ENCODE data around the gene COPS3. TPM values are rescaled to one million over a fixed set of nuclear protein-coding genes. Genes with fewer than 3 reads are reported as not detected.

Gene COPS3
- total RNA-seq (10 to 100 TPM; 52.2 to 65.7 (median 57.2) TPM), polyA plus RNA-seq (52.0 TPM)
- long read RNA-seq, donor 1, transcript COPS3-201 (12 exons, 1,641 nt) = major isoform, 90 of 113 reads
- long read RNA-seq, donor 1, partial matches to known transcripts = 2 of 113 reads
- long read RNA-seq, donor 1, other reads (novel, unspliced or antisense) = 19 of 113 reads
- long read RNA-seq, donor 2, transcript COPS3-201 (12 exons, 1,641 nt) = major isoform, 41 of 55 reads
- long read RNA-seq, donor 2, partial matches to known transcripts = 1 of 55 reads
- long read RNA-seq, donor 2, other reads (novel, unspliced or antisense) = 13 of 55 reads
- long read RNA-seq, donor 3, transcript COPS3-201 (12 exons, 1,641 nt) = major isoform, 261 of 332 reads
- long read RNA-seq, donor 3, partial matches to known transcripts = 4 of 332 reads
- long read RNA-seq, donor 3, other reads (novel, unspliced or antisense) = 63 of 332 reads
- long read RNA-seq, donor 4, transcript COPS3-201 (12 exons, 1,641 nt) = major isoform, 54 of 68 reads
- long read RNA-seq, donor 4, partial matches to known transcripts = 1 of 68 reads
- long read RNA-seq, donor 4, other reads (novel, unspliced or antisense) = 12 of 68 reads

DNA sequence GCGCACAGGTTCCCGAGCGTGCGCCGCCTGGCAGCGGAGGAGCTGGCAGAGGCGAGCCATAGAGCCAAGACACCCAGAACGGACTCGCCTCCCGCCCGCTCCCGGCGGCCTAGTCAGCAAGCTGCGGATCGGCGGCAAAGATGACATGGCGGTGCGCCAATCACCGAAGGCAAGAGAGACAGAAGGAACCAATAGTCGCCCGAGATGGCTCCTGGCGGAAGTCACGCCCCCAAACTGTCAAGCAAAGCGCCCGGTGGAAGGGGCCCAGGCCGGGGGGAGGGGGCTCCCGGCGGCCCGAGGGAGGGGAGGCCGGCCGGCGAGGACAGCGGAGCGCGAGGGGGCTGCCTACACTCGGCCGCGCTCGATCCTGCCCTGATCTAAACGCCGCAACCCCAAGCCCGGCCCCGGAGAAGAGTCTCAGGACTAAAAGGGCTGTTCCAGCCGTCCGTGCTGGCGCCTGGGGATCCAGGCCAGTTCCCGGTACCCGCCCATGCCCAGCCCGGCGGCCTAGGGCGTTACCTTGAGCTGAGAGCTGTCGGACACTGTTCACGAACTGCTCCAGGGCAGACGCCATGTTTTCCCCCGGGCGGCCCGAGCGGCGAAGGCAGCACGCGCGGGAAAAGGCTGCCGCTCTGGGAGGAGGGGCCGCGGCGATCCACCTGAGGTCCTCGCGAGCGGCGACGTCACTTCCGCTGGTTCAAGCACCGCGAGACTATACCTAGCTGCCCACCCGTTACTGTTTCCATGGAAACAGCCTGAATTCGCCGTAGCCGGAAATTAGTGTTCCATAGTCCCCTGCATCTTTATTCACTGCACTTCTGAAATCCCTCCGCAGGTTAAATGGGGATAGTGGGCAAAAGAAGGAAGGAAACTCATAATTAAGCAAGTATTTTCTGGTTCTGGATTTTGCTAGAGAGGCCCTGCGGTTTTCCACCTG is at the start of gene COPS3:
Gene COPS3 (minus strand): TSS at position 634 of the 937 bp plus-strand sequence. CDS start 60 bp downstream, at position 574.
- H3K4me1 ChIP-seq (ENCODE audit: control insufficient read depth, insufficient read depth, low read length) = peaks cover 2% of the 10 kb centered on the region
- peak; percentile 98 for ATAC-seq
- intact Hi-C loops (cut with DNase I) = no loop called here
- DNase-seq = peak; percentile 99 to 100 (median 99)
- no peaks in the 10 kb centered on the region for H3K27me3 ChIP-seq (ENCODE audit: control insufficient read depth, insufficient read depth)
- under 1% methylated on average over 80 of the region's 80 CpGs for WGBS
- H3K4me3 ChIP-seq (ENCODE audit: low read length) = peak within 1 kb of the TSS; percentile 61
- peak within 1 kb of the TSS; percentile 86 for H3K27ac ChIP-seq (ENCODE audit: low read length)
- H3K9me3 ChIP-seq (ENCODE audit: control insufficient read depth, low read length) = no peaks in the 10 kb centered on the region

DNA sequence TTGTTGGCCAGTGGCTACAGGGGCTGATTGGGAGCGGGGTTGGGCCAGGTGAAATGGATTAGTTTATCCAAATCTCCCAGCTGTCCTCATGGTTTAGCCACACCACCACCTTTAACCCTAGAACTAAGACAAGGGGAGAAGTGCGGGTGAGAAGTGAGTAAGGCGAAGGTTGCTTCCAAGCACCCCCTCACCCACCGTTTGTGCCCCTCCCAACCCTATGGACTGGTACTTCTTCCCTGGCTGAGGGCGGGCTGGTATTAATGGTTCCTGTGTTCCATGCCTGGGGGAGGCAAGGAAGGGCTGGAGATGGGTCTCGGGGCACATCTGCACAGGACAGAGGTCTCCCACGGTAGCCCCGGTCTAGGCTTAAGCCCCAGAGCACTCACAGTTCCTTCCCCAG is 47.2 kb upstream of the COPS3 start:
- no peaks in the 10 kb centered on the region for H3K27me3 ChIP-seq (ENCODE audit: control insufficient read depth, insufficient read depth)
- H3K9me3 ChIP-seq (ENCODE audit: control insufficient read depth, low read length) = no peaks in the 10 kb centered on the region
- no peak overlapping the region for H3K4me3 ChIP-seq (ENCODE audit: low read length)
- peak in 1 of 3 donors; percentile 15 for DNase-seq
- H3K4me1 ChIP-seq (ENCODE audit: control insufficient read depth, insufficient read depth, low read length) = no peaks in the 10 kb centered on the region
- ATAC-seq = no peak
- no peak overlapping the region for H3K27ac ChIP-seq (ENCODE audit: low read length)
- WGBS = 86% methylated on average over 8 of the region's 8 CpGs
- intact Hi-C loops (cut with DNase I) = no loop called here

GRCh38 chr17:17326275-17326875 is 45.3 kb upstream of the COPS3 start:
- Histone ChIP-seq H3K4me1 (ENCODE audit: control insufficient read depth, insufficient read depth, low read length) (no peaks in the 10 kb centered on the region), H3K9me3 (ENCODE audit: control insufficient read depth, low read length) (no peaks in the 10 kb centered on the region), H3K27ac (ENCODE audit: low read length) (no peak overlapping the region), H3K27me3 (ENCODE audit: control insufficient read depth, insufficient read depth) (no peaks in the 10 kb centered on the region), H3K4me3 (ENCODE audit: low read length) (no peak overlapping the region)
- 86% methylated on average over 13 of the region's 13 CpGs for WGBS
- DNase-seq (peak in 1 of 3 donors; percentile 27), ATAC-seq (no peak)
- intact Hi-C loops (cut with DNase I) = no loop called here

DNA sequence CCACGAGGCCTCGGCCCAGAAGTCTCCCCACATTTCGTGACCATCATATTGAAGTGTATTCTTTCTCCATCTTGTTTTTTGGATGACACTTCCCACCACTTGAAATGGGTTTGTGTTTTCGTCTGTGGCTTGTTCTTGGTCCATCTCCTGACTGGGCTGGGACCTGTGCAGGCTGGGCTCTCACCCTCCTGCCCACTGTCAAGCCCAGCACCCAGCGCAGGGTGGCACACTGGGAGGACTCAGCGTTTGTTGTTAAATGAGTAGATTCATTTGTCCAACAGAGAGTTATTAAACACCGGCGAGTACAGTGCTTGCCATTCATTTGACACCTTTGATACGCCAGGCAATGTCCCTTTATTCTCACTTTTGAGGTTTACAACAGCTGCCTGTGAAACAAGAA is 44.8 kb upstream of the COPS3 start:
- Histone ChIP-seq H3K9me3 (ENCODE audit: control insufficient read depth, low read length) (no peaks in the 10 kb centered on the region), H3K4me3 (ENCODE audit: low read length) (no peak overlapping the region), H3K27ac (ENCODE audit: low read length) (no peak overlapping the region), H3K27me3 (ENCODE audit: control insufficient read depth, insufficient read depth) (no peaks in the 10 kb centered on the region), H3K4me1 (ENCODE audit: control insufficient read depth, insufficient read depth, low read length) (no peaks in the 10 kb centered on the region)
- intact Hi-C loops (cut with DNase I) = no loop called here
- 86% methylated on average over 9 of the region's 9 CpGs for WGBS
- ATAC-seq (no peak), DNase-seq (peak in 1 of 3 donors; percentile 16)

DNA sequence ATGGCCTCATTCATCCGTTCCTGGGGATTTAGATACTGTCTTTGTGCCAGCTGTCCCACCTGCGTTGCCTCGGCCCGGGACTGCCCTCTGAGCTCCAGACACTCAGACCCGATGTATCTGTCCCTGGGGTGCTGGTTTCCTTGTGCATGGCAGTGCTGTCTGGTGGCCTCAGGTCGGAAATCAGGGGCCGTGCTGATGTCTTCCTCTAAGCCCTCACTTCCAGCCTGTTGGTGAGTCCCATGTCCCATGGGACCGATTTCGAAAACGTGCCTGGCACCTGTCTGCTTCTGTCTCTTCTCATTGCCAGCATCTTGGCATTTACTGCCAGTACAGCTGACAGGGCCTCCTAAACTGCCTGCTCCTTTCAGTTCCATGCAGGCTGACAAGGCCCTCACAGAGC is 44.2 kb upstream of the COPS3 start:
- 92% methylated on average over 10 of the region's 10 CpGs for WGBS
- DNase-seq (peak in 1 of 3 donors; percentile 26), ATAC-seq (no peak)
- intact Hi-C loops (cut with DNase I) = no loop called here
- H3K4me3 ChIP-seq (ENCODE audit: low read length) = no peak overlapping the region
- no peak overlapping the region for H3K27ac ChIP-seq (ENCODE audit: low read length)
- no peaks in the 10 kb centered on the region for H3K27me3 ChIP-seq (ENCODE audit: control insufficient read depth, insufficient read depth)
- H3K4me1 ChIP-seq (ENCODE audit: control insufficient read depth, insufficient read depth, low read length) = no peaks in the 10 kb centered on the region
- no peaks in the 10 kb centered on the region for H3K9me3 ChIP-seq (ENCODE audit: control insufficient read depth, low read length)

DNA sequence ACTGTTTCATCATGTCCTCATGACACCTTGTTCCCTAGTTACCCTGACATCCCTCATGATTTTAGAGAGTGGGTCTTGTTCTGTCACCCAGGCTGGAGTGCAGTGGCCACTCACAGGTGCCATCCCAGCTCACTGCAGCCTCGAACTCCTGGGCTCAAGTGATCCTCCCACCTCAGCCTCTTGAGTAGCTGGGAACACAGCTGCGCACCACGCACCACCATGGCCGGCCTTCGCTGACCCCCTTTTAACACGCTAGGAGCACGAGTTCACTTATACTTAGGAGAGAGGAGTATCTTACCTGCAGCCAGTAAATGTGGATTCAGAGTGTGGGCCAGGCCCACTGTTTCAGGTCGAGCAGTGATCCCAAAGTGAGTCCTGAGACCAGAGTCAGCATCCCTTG is 43.6 kb upstream of the COPS3 start:
- ATAC-seq (no peak), DNase-seq (peak in 1 of 3 donors; percentile 23)
- Histone ChIP-seq H3K9me3 (ENCODE audit: control insufficient read depth, low read length) (no peaks in the 10 kb centered on the region), H3K27me3 (ENCODE audit: control insufficient read depth, insufficient read depth) (no peaks in the 10 kb centered on the region), H3K4me3 (ENCODE audit: low read length) (no peak overlapping the region), H3K4me1 (ENCODE audit: control insufficient read depth, insufficient read depth, low read length) (no peaks in the 10 kb centered on the region), H3K27ac (ENCODE audit: low read length) (no peak overlapping the region)
- 95% methylated on average over 8 of the region's 8 CpGs for WGBS
- intact Hi-C loops (cut with DNase I) = no loop called here

GRCh38 chr17:17322516-17323510 is 41.8 kb upstream of the COPS3 start:
- H3K4me3 ChIP-seq (ENCODE audit: low read length) = no peak overlapping the region
- 94% methylated on average over 21 of the region's 21 CpGs for WGBS
- intact Hi-C loops (cut with DNase I) = no loop called here
- peak in 1 of 3 donors; percentile 44 for DNase-seq
- ATAC-seq = peak; percentile 17 to 30
- H3K9me3 ChIP-seq (ENCODE audit: control insufficient read depth, low read length) = no peaks in the 10 kb centered on the region
- no peaks in the 10 kb centered on the region for H3K4me1 ChIP-seq (ENCODE audit: control insufficient read depth, insufficient read depth, low read length)
- H3K27me3 ChIP-seq (ENCODE audit: control insufficient read depth, insufficient read depth) = no peaks in the 10 kb centered on the region
- no peak overlapping the region for H3K27ac ChIP-seq (ENCODE audit: low read length)

GRCh38 chr17:17321356-17322025 is 40.4 kb upstream of the COPS3 start:
- ATAC-seq = no peak
- Histone ChIP-seq H3K9me3 (ENCODE audit: control insufficient read depth, low read length) (no peaks in the 10 kb centered on the region), H3K4me3 (ENCODE audit: low read length) (no peak overlapping the region), H3K4me1 (ENCODE audit: control insufficient read depth, insufficient read depth, low read length) (no peaks in the 10 kb centered on the region), H3K27ac (ENCODE audit: low read length) (no peak overlapping the region), H3K27me3 (ENCODE audit: control insufficient read depth, insufficient read depth) (no peaks in the 10 kb centered on the region)
- DNase-seq = peak in 1 of 3 donors; percentile 19
- 83% methylated on average over 11 of the region's 11 CpGs for WGBS
- intact Hi-C loops (cut with DNase I) = no loop called here

- WGBS = 89% methylated on average over 10 of the region's 10 CpGs
- Histone ChIP-seq H3K4me3 (ENCODE audit: low read length) (no peak overlapping the region), H3K27me3 (ENCODE audit: control insufficient read depth, insufficient read depth) (no peaks in the 10 kb centered on the region), H3K9me3 (ENCODE audit: control insufficient read depth, low read length) (no peaks in the 10 kb centered on the region), H3K27ac (ENCODE audit: low read length) (no peak overlapping the region), H3K4me1 (ENCODE audit: control insufficient read depth, insufficient read depth, low read length) (no peaks in the 10 kb centered on the region)
- ATAC-seq (no peak), DNase-seq (peak in 1 of 3 donors; percentile 28)
- intact Hi-C loops (cut with DNase I) = no loop called here
Observed at GRCh38 chr17:17320911-17321220, 39.8 kb upstream of the COPS3 start.

Data from right cardiac atrium (tissue), 5 donors.